HG03521 (cell line): Measurements from ENCODE around the gene MRPL23.

Experiments
- ATAC-seq: cut with Tn5 transposase; IDR thresholded peaks from one replicate; pipeline ENCODE4 v1.9.1; 2021; ENCODE audit warnings: mild to moderate bottlenecking, moderate library complexity; ENCODE audit not compliant: unreplicated experiment

Gene MRPL23

GRCh38 chr11:1920909-1921573 is 26.1 kb upstream of the MRPL23 start:
- ATAC-seq = no peak

- ATAC-seq = no peak
These were observed 25.5 kb upstream of the MRPL23 start for GRCh38 chr11:1921574-1922141.

- no peak for ATAC-seq
These were observed 24.6 kb upstream of the MRPL23 start for GRCh38 chr11:1922481-1923081.

GRCh38 chr11:1923201-1923956 is 23.8 kb upstream of the MRPL23 start:
- no peak for ATAC-seq

GRCh38 chr11:1924181-1924580 is 23.0 kb upstream of the MRPL23 start:
- ATAC-seq = no peak

- no peak for ATAC-seq
These were observed 22.3 kb upstream of the MRPL23 start for GRCh38 chr11:1924646-1925372.

- ATAC-seq = no peak
These were observed 21.6 kb upstream of the MRPL23 start for GRCh38 chr11:1925373-1926155.

- no peak for ATAC-seq
These were observed 20.7 kb upstream of the MRPL23 start for GRCh38 chr11:1926156-1927025.

GRCh38 chr11:1927026-1927847 is 19.9 kb upstream of the MRPL23 start:
- ATAC-seq = no peak

GRCh38 chr11:1927848-1928469 is 19.2 kb upstream of the MRPL23 start:
- ATAC-seq = no peak

GRCh38 chr11:1928470-1928890 is 18.7 kb upstream of the MRPL23 start:
- no peak for ATAC-seq

GRCh38 chr11:1928891-1929541 is 18.1 kb upstream of the MRPL23 start:
- ATAC-seq = no peak

GRCh38 chr11:1929621-1930461 is 17.3 kb upstream of the MRPL23 start:
- ATAC-seq = no peak

- no peak for ATAC-seq
These were observed 16.7 kb upstream of the MRPL23 start for GRCh38 chr11:1930462-1930830.

- ATAC-seq = no peak
These were observed 15.6 kb upstream of the MRPL23 start for GRCh38 chr11:1931341-1932104.

- no peak for ATAC-seq
These were observed 15.0 kb upstream of the MRPL23 start for GRCh38 chr11:1932105-1932480.
